KOPT-K1 (cell line): ENCODE data around the gene GIPR.
"Not testable (repeated sequence)": the region's sequence is repeated elsewhere in the genome, so short reads cannot be mapped to it uniquely, and the experiment has no call there.

Experiments
- H3K27ac ChIP-seq: fragments of 200-600 bp; sonication (generic); 2 replicates; pipeline ENCODE4 v1.5.1; 2016; ENCODE audit warnings: antibody characterized with exemption, mild to moderate bottlenecking, low read depth, low read length; ENCODE audit not compliant: poor library complexity, severe bottlenecking
- H3K36me3 ChIP-seq: fragments of 200-600 bp; sonication (generic); 2 replicates; pipeline ENCODE4 v1.5.1; 2017; ENCODE audit warnings: antibody characterized with exemption, mild to moderate bottlenecking, low read length, moderate library complexity; ENCODE audit not compliant: insufficient read depth
- H3K9me3 ChIP-seq: fragments of 200-600 bp; sonication (generic); 2 replicates; pipeline ENCODE4 v1.5.1; 2017; ENCODE audit warnings: antibody characterized with exemption, low read length, mild to moderate bottlenecking; ENCODE audit not compliant: insufficient read depth, poor library complexity, severe bottlenecking

GIPR gene

GRCh38 chr19:45667620-45668341 is at the start of gene GIPR:
Gene GIPR, plus strand, starts transcription at chr19:45668221. Its CDS starts 1,300 bp downstream, at chr19:45669521.
- H3K9me3 ChIP-seq: no peaks in the 10 kb centered on the region
- no peak within 1 kb of the TSS for H3K27ac ChIP-seq
- H3K36me3 ChIP-seq: no peaks in the 10 kb centered on the region

- Histone ChIP-seq H3K9me3 (no peaks in the 10 kb centered on the region), H3K27ac (no peak overlapping the region), H3K36me3 (peaks cover 39% of the 10 kb centered on the region; the same call in 1 of the 2 replicates)
Observed at GRCh38 chr19:45621389-45621788, 46.6 kb upstream of the GIPR start.

GRCh38 chr19:45621976-45622503 is 46.0 kb upstream of the GIPR start:
- no peaks in the 10 kb centered on the region for H3K9me3 ChIP-seq
- peaks cover 42% of the 10 kb centered on the region; the same call in 1 of the 2 replicates for H3K36me3 ChIP-seq
- H3K27ac ChIP-seq: no peak overlapping the region

GRCh38 chr19:45623984-45624383 is 44.0 kb upstream of the GIPR start:
- H3K9me3 ChIP-seq: no peaks in the 10 kb centered on the region
- no peak overlapping the region for H3K27ac ChIP-seq
- peaks cover 57% of the 10 kb centered on the region for H3K36me3 ChIP-seq

GRCh38 chr19:45628219-45628618 is 39.8 kb upstream of the GIPR start:
- H3K36me3 ChIP-seq: peaks cover 40% of the 10 kb centered on the region
- not testable (repeated sequence) for H3K27ac ChIP-seq, H3K9me3 ChIP-seq

GRCh38 chr19:45629704-45630103 is 38.3 kb upstream of the GIPR start:
- Histone ChIP-seq H3K36me3 (peaks cover 35% of the 10 kb centered on the region), H3K27ac (no peak overlapping the region), H3K9me3 (no peaks in the 10 kb centered on the region)

- H3K36me3 ChIP-seq: peaks cover 35% of the 10 kb centered on the region
- no peak overlapping the region for H3K27ac ChIP-seq
Observed at GRCh38 chr19:45630463-45630862, 37.6 kb upstream of the GIPR start.

GRCh38 chr19:45632468-45633196 is 35.4 kb upstream of the GIPR start:
- Histone ChIP-seq H3K36me3 (peaks cover 21% of the 10 kb centered on the region), H3K27ac (no peak overlapping the region), H3K9me3 (no peaks in the 10 kb centered on the region)

More at GRCh38 chr19:45630463-45630862, 37.6 kb upstream of the GIPR start:
- H3K9me3 ChIP-seq: no peaks in the 10 kb centered on the region

GRCh38 chr19:45636275-45636674 is 31.7 kb upstream of the GIPR start:
- Histone ChIP-seq H3K27ac (no peak overlapping the region), H3K36me3 (no peaks in the 10 kb centered on the region), H3K9me3 (no peaks in the 10 kb centered on the region)

GRCh38 chr19:45636902-45637301 is 31.1 kb upstream of the GIPR start:
- no peaks in the 10 kb centered on the region for H3K36me3 ChIP-seq
- H3K27ac ChIP-seq: no peak overlapping the region
- no peaks in the 10 kb centered on the region for H3K9me3 ChIP-seq

GRCh38 chr19:45637890-45638667 is 29.9 kb upstream of the GIPR start:
- H3K36me3 ChIP-seq: no peaks in the 10 kb centered on the region
- no peaks in the 10 kb centered on the region for H3K9me3 ChIP-seq
- H3K27ac ChIP-seq: no peak overlapping the region

GRCh38 chr19:45638930-45639729 is 28.9 kb upstream of the GIPR start, which contains the start of gene EML2:
Gene EML2, minus strand, starts transcription at chr19:45639397. Its CDS starts 21 bp downstream, at chr19:45639376.
- no peaks in the 10 kb centered on the region for H3K36me3 ChIP-seq

GRCh38 chr19:45640849-45641273 is 27.2 kb upstream of the GIPR start:
- Histone ChIP-seq H3K27ac (no peak overlapping the region), H3K9me3 (no peaks in the 10 kb centered on the region), H3K36me3 (no peaks in the 10 kb centered on the region)

More at GRCh38 chr19:45638930-45639729, 28.9 kb upstream of the GIPR start, which contains the start of gene EML2:
- Histone ChIP-seq H3K27ac (peak within 1 kb of the TSS; percentile 65), H3K9me3 (no peaks in the 10 kb centered on the region)
